Activated CD8-positive, alpha-beta memory T cell treated with anti-CD3 and anti-CD28 coated beads, Interleukin-2, amount 50 U/mL, for 24 hours (primary cell): ENCODE results near the gene MBD3L3.
A peak's percentile ranks its signal among the peaks of the same experiment; 100 is the strongest.
"Not testable (repeated sequence)": the region's sequence is repeated elsewhere in the genome, so short reads cannot be mapped to it uniquely, and the experiment has no call there.

Source experiments
- DNase-seq: peaks from one replicate; pipeline ENCODE4 v3.0.0-alpha.2; 2020; ENCODE audit errors: extremely low read depth

Gene MBD3L3

GRCh38 chr19:7058576-7058975 is at the start of gene MBD3L3:
MBD3L3 (minus strand) TSS chr19:7058676; CDS start chr19:7058605, 71 bp downstream.
- DNase-seq, result not testable (repeated sequence)

DNA sequence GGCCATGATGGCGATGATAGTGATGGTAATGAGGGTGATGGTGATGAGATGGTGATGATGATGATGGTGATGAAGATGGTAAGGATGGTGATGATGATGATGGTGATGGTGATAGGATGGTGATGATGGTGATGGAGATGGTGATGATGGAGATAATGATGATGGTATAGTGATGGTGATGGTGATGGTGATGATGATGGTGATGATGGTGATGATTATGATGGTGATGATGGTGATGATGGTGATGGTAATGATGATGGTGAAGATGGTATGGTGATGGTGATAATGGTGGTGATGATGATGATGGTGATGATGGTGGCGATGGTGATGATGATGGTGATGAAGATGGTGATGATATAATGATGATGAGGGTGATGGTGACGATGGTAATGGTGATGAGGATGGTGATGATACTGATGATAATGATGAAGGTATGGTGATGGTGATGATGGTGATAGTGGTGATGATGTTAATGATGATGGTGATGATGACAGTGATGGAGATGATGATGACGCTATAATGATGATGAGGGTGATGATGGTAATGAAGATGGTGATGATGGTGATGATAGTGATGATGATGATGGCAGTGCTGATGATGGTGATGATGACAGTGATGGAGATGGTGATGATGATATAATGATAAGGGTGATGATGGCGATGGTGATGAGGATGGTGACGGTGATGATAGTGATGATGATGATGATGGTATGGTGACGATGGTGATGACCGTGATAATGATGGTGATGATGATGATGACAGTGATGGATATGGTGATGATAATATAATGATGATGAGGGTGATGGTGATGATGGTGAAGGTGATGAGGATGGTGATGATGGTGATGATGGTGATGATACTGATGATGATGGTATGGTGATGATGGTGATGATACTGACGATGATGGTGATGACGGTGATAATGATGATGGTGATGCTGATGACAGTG is 48.5 kb upstream of the MBD3L3 start:
- no peak for DNase-seq

DNA sequence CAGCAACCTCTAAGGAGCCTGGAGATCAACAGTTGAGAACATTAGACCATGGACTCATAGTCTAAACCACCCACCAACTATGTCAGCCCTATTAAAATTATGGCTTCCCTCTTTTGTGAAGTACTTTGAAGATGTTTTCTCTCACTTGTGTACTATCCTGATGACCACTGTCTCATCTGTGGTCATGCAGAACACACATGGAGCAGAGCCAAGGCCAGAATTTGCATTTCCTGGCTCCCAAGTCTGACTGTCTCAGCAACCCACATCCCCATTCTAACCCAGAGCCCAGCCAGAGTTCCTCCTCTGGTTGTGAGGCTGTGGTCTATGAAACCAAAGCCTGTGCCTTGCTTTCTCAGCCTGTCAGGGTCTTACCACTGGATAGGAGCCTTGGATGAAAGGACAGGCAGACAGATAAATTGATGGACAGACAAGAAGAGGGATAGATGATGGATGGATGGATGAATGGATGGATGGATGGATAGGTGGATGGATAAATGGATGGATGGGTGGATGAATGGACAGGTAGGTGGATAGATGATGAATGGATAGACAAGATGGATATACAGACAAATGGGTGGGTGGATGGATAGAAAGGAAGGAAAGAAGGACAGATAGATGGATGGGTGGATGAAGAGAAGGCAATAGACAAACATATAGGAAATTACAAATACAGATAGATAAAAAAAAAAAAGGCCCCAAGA is 46.4 kb upstream of the MBD3L3 start:
- no peak for DNase-seq

DNA sequence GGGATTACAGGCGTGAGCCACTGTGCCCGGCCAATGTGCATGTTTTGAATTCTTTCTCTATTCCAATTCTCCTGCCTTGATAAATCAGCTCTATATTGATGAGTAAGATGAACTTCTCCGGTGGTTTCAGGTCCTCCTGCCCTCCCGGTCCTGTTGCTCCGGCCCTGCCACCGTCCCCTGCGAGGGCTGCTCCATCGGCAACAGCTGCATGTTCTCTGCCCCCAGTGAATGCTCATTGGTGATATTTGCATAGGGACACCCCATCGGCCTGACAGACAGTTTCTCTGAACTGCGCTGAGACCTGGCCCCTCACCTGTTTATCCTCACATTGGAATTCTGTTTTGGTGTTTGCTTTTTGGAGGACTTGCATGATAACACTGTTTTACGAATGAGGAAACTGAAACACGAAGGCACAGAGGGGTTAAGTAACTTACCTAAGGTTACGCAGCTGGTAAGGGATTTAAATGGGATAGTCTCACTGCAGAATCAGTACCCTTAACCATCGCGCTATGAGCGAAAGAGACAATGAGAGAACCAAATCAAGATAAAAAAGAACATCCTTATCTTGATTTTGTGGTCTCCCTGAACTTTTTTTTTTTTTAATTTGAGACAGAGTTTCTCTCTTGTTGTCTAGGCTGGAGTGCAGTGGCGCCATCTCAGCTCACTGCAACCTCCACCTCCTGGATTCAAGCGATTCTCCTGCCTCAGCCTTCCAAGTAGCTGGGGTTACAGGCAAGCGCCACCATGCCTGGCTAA is 43.2 kb upstream of the MBD3L3 start:
- DNase-seq, result no peak

GRCh38 chr19:7099597-7099921 is 41.1 kb upstream of the MBD3L3 start:
- DNase-seq, result peak; percentile 44

GRCh38 chr19:7098701-7099596 is 40.5 kb upstream of the MBD3L3 start:
- DNase-seq, result peak; percentile 65

DNA sequence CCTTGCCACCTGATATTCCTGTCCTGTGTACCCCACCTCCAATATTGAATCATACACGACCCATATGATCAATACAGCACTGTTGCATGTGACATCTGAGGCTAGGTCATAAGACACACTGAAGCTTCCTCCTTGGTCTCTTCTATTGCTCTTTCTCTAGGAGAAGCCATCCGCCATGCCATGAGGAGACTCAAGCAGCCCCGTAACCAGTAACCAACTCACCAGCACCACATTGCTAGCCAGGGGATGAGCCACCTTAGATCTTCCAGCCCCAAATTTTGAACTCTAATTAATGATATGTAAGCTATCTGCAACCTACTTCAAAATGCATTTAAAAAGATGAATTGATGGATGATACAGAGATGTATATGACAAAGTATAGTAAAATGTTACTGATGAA is 39.6 kb upstream of the MBD3L3 start:
- no peak for DNase-seq

DNA sequence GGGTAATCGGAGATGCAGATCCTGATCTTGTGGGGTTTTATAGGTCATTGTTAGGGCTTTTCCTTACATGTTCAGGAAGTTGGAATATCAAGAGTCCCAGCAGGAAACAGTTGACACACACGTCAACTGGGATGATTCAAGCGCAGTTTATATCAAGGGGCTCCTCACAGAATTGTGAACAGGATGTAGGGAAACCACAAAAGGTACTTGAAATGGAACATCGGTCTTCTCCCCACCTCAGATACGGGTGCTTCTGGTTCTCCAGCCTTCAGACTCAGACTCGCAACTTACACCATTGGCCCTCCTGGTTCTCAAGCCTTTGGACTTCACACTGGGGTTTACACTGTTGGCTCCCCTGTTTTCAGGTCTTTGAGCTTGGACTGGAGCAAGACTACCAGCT is 30.5 kb upstream of the MBD3L3 start:
- DNase-seq, result no peak

DNA sequence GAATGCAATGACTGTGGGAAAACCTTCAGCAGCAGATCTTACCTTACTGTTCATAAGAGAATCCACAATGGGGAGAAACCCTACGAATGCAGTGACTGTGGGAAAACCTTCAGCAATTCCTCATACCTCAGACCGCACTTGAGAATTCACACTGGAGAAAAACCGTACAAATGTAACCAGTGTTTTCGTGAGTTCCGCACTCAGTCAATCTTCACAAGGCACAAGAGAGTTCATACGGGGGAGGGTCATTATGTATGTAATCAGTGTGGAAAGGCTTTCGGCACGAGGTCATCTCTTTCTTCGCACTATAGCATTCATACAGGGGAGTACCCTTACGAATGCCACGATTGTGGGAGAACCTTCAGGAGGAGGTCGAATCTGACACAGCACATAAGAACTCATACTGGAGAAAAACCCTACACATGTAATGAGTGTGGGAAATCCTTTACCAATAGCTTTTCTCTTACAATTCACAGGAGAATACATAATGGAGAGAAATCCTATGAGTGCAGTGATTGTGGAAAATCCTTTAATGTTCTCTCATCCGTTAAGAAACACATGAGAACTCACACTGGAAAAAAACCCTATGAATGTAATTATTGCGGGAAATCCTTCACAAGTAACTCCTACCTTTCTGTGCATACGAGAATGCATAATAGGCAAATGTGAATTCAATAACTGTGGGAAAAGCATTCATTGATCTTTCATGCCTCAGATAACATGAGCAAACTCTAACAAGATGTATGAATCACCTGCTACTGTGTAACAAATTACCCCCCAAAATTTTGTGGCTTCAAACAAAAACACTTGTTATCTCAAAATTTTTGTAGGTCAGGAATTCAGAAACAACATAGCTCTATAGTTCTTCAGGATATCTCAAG is 24.8 kb upstream of the MBD3L3 start:
- DNase-seq, result no peak

DNA sequence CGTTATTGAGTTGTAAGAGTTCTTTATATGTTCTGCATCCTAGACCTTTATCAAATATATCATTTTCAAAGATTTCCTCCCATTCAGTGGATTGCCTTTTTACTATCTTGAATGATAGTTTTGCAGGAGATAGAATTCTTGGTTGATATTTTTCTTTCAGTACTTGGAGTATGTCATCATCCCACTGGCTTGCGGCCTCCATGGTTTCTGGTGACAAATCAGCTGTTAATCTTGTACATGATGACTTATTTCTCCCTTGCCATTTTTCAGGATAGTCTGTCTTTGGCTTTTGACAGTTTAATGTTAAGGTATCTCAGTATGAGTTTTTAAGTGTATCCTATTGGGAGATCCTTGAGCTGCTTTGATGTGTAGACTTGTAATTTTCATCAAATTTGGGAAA is 19.5 kb upstream of the MBD3L3 start:
- no peak for DNase-seq

DNA sequence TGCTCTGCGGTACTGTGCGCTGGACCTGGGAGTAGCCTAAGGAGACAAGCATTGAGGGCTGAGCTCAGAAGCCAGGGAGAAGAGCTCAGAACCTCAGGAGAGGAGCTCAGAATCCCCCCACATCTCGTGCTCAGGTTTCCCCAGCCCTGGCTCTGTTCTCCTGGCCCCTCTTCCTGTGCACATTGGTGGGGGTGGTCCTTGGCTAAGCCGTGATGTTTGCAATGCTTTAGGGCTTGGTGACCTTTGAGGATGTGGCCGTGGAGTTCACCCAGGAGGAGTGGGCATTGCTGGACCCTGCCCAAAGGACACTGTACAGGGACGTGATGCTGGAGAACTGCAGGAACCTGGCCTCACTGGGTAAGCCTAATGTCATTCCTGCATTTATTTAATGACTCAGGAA is 17.7 kb upstream of the MBD3L3 start:
- no peak for DNase-seq

- DNase-seq, result no peak
Measured at GRCh38 chr19:7074705-7075282, 16.3 kb upstream of the MBD3L3 start.

GRCh38 chr19:7072541-7072940 is 14.1 kb upstream of the MBD3L3 start:
- DNase-seq, result no peak

- DNase-seq, result no peak
Measured at GRCh38 chr19:7069904-7070226, 11.4 kb upstream of the MBD3L3 start.

DNA sequence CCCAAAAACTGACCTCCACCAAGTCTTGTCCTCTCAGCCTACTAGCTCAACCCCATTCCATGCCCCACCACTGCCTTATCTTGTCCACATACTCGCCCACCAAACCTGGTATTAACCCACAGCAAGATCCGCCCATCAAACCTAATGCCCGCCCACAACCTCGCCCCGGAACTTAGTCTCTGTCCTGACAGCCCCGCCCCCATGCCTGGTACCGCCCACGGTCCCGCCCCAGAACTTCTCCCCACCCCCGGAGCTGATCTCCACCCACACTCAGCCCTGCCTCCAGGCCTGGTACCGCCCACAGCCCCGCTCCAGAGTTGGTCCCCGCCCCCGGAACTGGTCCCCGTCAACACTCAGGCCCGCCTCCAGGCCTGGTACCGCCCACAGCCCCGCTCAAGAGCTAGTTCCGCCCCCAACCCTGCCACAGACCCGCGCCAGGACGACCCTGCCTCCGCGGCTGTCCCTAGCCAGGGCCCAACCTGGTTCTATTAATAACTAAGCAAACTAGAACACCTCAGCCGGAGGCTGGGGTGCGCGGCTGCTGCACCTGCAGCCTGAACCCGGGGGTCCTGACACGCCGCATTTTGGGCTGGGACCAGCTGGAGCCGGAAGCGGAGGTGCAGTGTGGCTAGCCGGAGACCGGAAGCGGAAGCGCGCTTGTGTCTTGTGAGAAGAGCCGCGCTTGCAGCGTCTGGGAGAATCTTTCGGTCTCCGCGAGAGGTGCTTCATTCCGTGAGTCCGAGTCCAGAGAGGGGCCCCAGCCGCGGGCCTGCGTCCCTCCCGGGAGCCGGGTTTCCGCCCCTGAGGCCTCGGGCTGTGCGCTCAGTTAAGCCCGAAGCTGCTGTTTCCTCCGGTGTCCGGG is 10.8 kb upstream of the MBD3L3 start, which contains the start of gene ZNF557:
Gene ZNF557, plus strand, starts transcription at position 662 of the 862 bp plus-strand sequence. CDS start 5,372 bp downstream, outside the sequence.
- DNase-seq, result peak; percentile 93

- DNase-seq, result no peak
Measured at GRCh38 chr19:7068599-7068998, 10.1 kb upstream of the MBD3L3 start.

GRCh38 chr19:7067716-7068115 is 9.2 kb upstream of the MBD3L3 start:
- no peak for DNase-seq

GRCh38 chr19:7067122-7067521 is 8.6 kb upstream of the MBD3L3 start:
- not testable (repeated sequence) for DNase-seq
